Natural killer cell treated with Interleukin-12 subunit alpha and Interleukin-12 subunit beta and Interleukin-15 and Interleukin-18, amount 100 ng/mL, for 72 hours (primary cell): Measurements from ENCODE around the gene SPOCK1. TPM values are rescaled to one million over a fixed set of nuclear protein-coding genes. Genes with fewer than 3 reads are reported as not detected.

ENCODE experiments used
- ATAC-seq, 2 donors: fragments of 150-1000 bp; cut with Tn5 transposase in 1 of 2; sonication (Bioruptor Pico), chemical (Tn5 transposase) in 1 of 2; 2 replicates each; pipeline ENCODE4 v1.10.0; 2021
- DNase-seq: peaks from one replicate; pipeline ENCODE4 v3.0.0; 2022; ENCODE audit warnings: low spot score
- H3K27ac Mint-ChIP-seq, 2 donors: 1 replicate in 1 of 2; 2 replicates in 1 of 2; pipeline ENCODE4 v1.8.0; 2022; ENCODE audit warnings: mixed read lengths in 2 of 2, mild to moderate bottlenecking in 1 of 2, moderate library complexity in 1 of 2
- H3K27me3 Mint-ChIP-seq, 2 donors: 1 replicate in 1 of 2; 2 replicates in 1 of 2; pipeline ENCODE4 v1.8.0; 2022; ENCODE audit warnings: mixed read lengths in 2 of 2
- H3K36me3 Mint-ChIP-seq: one replicate; pipeline ENCODE4 v1.8.0; 2022; ENCODE audit warnings: mixed read lengths
- H3K4me1 Mint-ChIP-seq, 2 donors: 1 replicate in 1 of 2; 2 replicates in 1 of 2; pipeline ENCODE4 v1.8.0; 2022; ENCODE audit warnings: low read depth in 2 of 2, mixed read lengths in 2 of 2, mild to moderate bottlenecking in 1 of 2
- H3K4me3 Mint-ChIP-seq: one replicate; pipeline ENCODE4 v1.8.0; 2022; ENCODE audit warnings: mixed read lengths
- H3K9me3 Mint-ChIP-seq: 2 replicates; pipeline ENCODE4 v1.8.0; 2022; ENCODE audit warnings: mixed read lengths
- total RNA-seq, 2 donors: library from RNA; stranded (reverse); gene quantifications; one replicate each; pipeline ENCODE4 v1.2.3, GENCODE V29; 2022

The SPOCK1 gene
- total RNA-seq, 2 donors from 2014 or later: not detected

- Mint-ChIP-seq H3K4me1 (no peaks in the 10 kb centered on the region), H3K36me3 (no peaks in the 10 kb centered on the region), H3K27ac (no peak overlapping the region), H3K9me3 (no peaks in the 10 kb centered on the region), H3K4me3 (no peak overlapping the region), H3K27me3 (peaks cover 15 to 25% of the 10 kb centered on the region in 2 donors)
- DNase-seq: no peak
- ATAC-seq: no peak
These were observed 50.3 kb downstream of the SPOCK1 start for GRCh38 chr5:137448868-137449267.

- H3K27ac Mint-ChIP-seq: no peak overlapping the region
- ATAC-seq: no peak
- DNase-seq: no peak
These were observed 52.5 kb downstream of the SPOCK1 start for GRCh38 chr5:137446615-137447014.

GRCh38 chr5:137446151-137446550, 53.0 kb downstream of the SPOCK1 start:
- Mint-ChIP-seq H3K27me3 (peaks cover 15 to 21% of the 10 kb centered on the region in 2 donors), H3K27ac (no peak overlapping the region), H3K4me3 (no peak overlapping the region), H3K4me1 (no peaks in the 10 kb centered on the region), H3K9me3 (no peaks in the 10 kb centered on the region), H3K36me3 (no peaks in the 10 kb centered on the region)
- no peak for DNase-seq
- ATAC-seq: no peak

More at GRCh38 chr5:137446615-137447014, 52.5 kb downstream of the SPOCK1 start:
- H3K4me3 Mint-ChIP-seq: no peak overlapping the region
- no peaks in the 10 kb centered on the region for H3K9me3 Mint-ChIP-seq
- no peaks in the 10 kb centered on the region for H3K36me3 Mint-ChIP-seq
- H3K27me3 Mint-ChIP-seq: peaks cover 15 to 25% of the 10 kb centered on the region in 2 donors
- no peaks in the 10 kb centered on the region for H3K4me1 Mint-ChIP-seq

- Mint-ChIP-seq H3K27me3 (peaks cover 10 to 22% of the 10 kb centered on the region in 2 donors), H3K4me3 (no peak overlapping the region), H3K27ac (no peak overlapping the region), H3K9me3 (no peaks in the 10 kb centered on the region), H3K36me3 (no peaks in the 10 kb centered on the region), H3K4me1 (no peaks in the 10 kb centered on the region)
- no peak for ATAC-seq
- no peak for DNase-seq
These were observed 56.5 kb downstream of the SPOCK1 start for GRCh38 chr5:137442660-137443059.

GRCh38 chr5:137441476-137441875, 57.6 kb downstream of the SPOCK1 start:
- Mint-ChIP-seq H3K4me1 (no peaks in the 10 kb centered on the region), H3K9me3 (no peaks in the 10 kb centered on the region), H3K36me3 (no peaks in the 10 kb centered on the region), H3K27ac (no peak overlapping the region), H3K4me3 (no peak overlapping the region), H3K27me3 (peaks cover 10 to 22% of the 10 kb centered on the region in 2 donors)
- DNase-seq: no peak
- ATAC-seq: no peak

- H3K4me1 Mint-ChIP-seq: no peaks in the 10 kb centered on the region
- H3K9me3 Mint-ChIP-seq: no peaks in the 10 kb centered on the region
- no peak for DNase-seq
- peaks cover 10 to 22% of the 10 kb centered on the region in 2 donors for H3K27me3 Mint-ChIP-seq
- no peak overlapping the region for H3K4me3 Mint-ChIP-seq
- no peaks in the 10 kb centered on the region for H3K36me3 Mint-ChIP-seq
- ATAC-seq: no peak
- no peak overlapping the region for H3K27ac Mint-ChIP-seq
These were observed 58.3 kb downstream of the SPOCK1 start for GRCh38 chr5:137440795-137441194.

- H3K27me3 Mint-ChIP-seq: peaks cover 7 to 22% of the 10 kb centered on the region in 2 donors
- ATAC-seq: no peak
- H3K4me3 Mint-ChIP-seq: no peak overlapping the region
- DNase-seq: no peak
- H3K4me1 Mint-ChIP-seq: no peaks in the 10 kb centered on the region
- no peaks in the 10 kb centered on the region for H3K9me3 Mint-ChIP-seq
- no peaks in the 10 kb centered on the region for H3K36me3 Mint-ChIP-seq
- H3K27ac Mint-ChIP-seq: no peak overlapping the region
These were observed 59.5 kb downstream of the SPOCK1 start for GRCh38 chr5:137439645-137440044.

GRCh38 chr5:137438932-137439331, 60.2 kb downstream of the SPOCK1 start:
- ATAC-seq (no peak), DNase-seq (no peak)
- H3K9me3 Mint-ChIP-seq: no peaks in the 10 kb centered on the region
- H3K4me3 Mint-ChIP-seq: no peak overlapping the region
- no peak overlapping the region for H3K27ac Mint-ChIP-seq
- H3K27me3 Mint-ChIP-seq: peaks cover 3 to 16% of the 10 kb centered on the region in 2 donors
- no peaks in the 10 kb centered on the region for H3K36me3 Mint-ChIP-seq
- no peaks in the 10 kb centered on the region for H3K4me1 Mint-ChIP-seq

GRCh38 chr5:137437774-137438173, 61.4 kb downstream of the SPOCK1 start:
- Mint-ChIP-seq H3K36me3 (no peaks in the 10 kb centered on the region), H3K27ac (no peak overlapping the region), H3K4me1 (no peaks in the 10 kb centered on the region), H3K9me3 (no peaks in the 10 kb centered on the region), H3K4me3 (no peak overlapping the region), H3K27me3 (peaks cover 3 to 8% of the 10 kb centered on the region in 2 donors)
- no peak for ATAC-seq
- no peak for DNase-seq

GRCh38 chr5:137433539-137433938, 65.6 kb downstream of the SPOCK1 start:
- Mint-ChIP-seq H3K9me3 (no peaks in the 10 kb centered on the region), H3K27me3 (peaks cover 3 to 13% of the 10 kb centered on the region in 2 donors), H3K4me1 (no peaks in the 10 kb centered on the region), H3K36me3 (no peaks in the 10 kb centered on the region), H3K27ac (no peak overlapping the region), H3K4me3 (no peak overlapping the region)
- ATAC-seq (no peak), DNase-seq (no peak)

- H3K9me3 Mint-ChIP-seq: no peaks in the 10 kb centered on the region
- no peak overlapping the region for H3K27ac Mint-ChIP-seq
- ATAC-seq: no peak
- H3K27me3 Mint-ChIP-seq: peaks cover 3 to 15% of the 10 kb centered on the region in 2 donors
- H3K4me3 Mint-ChIP-seq: no peak overlapping the region
- H3K4me1 Mint-ChIP-seq: no peaks in the 10 kb centered on the region
- DNase-seq: no peak
- no peaks in the 10 kb centered on the region for H3K36me3 Mint-ChIP-seq
These were observed 66.8 kb downstream of the SPOCK1 start for GRCh38 chr5:137432376-137432775.

GRCh38 chr5:137431051-137431450, 68.1 kb downstream of the SPOCK1 start:
- H3K4me1 Mint-ChIP-seq: no peaks in the 10 kb centered on the region
- no peak for DNase-seq
- H3K27me3 Mint-ChIP-seq: peaks cover 3 to 15% of the 10 kb centered on the region in 2 donors
- H3K4me3 Mint-ChIP-seq: no peak overlapping the region
- ATAC-seq: no peak
- H3K27ac Mint-ChIP-seq: no peak overlapping the region
- H3K36me3 Mint-ChIP-seq: no peaks in the 10 kb centered on the region
- H3K9me3 Mint-ChIP-seq: no peaks in the 10 kb centered on the region

- no peak overlapping the region for H3K27ac Mint-ChIP-seq
- H3K4me3 Mint-ChIP-seq: no peak overlapping the region
- H3K9me3 Mint-ChIP-seq: peaks cover 7% of the 10 kb centered on the region
- DNase-seq (no peak), ATAC-seq (no peak)
- no peaks in the 10 kb centered on the region for H3K4me1 Mint-ChIP-seq
- H3K36me3 Mint-ChIP-seq: no peaks in the 10 kb centered on the region
- peaks cover 5 to 9% of the 10 kb centered on the region in 2 donors for H3K27me3 Mint-ChIP-seq
These were observed 83.9 kb downstream of the SPOCK1 start for GRCh38 chr5:137415231-137415681.

- ATAC-seq: no peak
- DNase-seq: no peak
- Mint-ChIP-seq H3K4me3 (no peak overlapping the region), H3K4me1 (no peaks in the 10 kb centered on the region), H3K27me3 (peaks cover 5 to 9% of the 10 kb centered on the region in 2 donors), H3K9me3 (peaks cover 7% of the 10 kb centered on the region), H3K36me3 (no peaks in the 10 kb centered on the region), H3K27ac (no peak overlapping the region)
These were observed 84.9 kb downstream of the SPOCK1 start for GRCh38 chr5:137414112-137414755.

- no peak for ATAC-seq
- Mint-ChIP-seq H3K9me3 (peaks cover 7% of the 10 kb centered on the region), H3K4me1 (no peaks in the 10 kb centered on the region), H3K27me3 (peaks cover 8 to 11% of the 10 kb centered on the region in 2 donors), H3K36me3 (no peaks in the 10 kb centered on the region), H3K27ac (no peak overlapping the region), H3K4me3 (no peak overlapping the region)
- DNase-seq: no peak
These were observed 87.0 kb downstream of the SPOCK1 start for GRCh38 chr5:137412136-137412535.
